GM12892 (cell line): ENCODE measurements around the gene HLX.

ENCODE experiments used
- POLR2AphosphoS5 ChIP-seq: IDR thresholded peaks from 2 replicates; pipeline ENCODE4 v1.6.1; 2011; ENCODE audit warnings: low read depth, low read length, control low read depth
- TAF1 ChIP-seq: IDR thresholded peaks from 2 replicates; pipeline ENCODE4 v1.6.1; 2011; ENCODE audit warnings: low read depth, mild to moderate bottlenecking, control low read depth, low read length, borderline replicate concordance

GRCh38 chr1:220886470-220887201, 7.4 kb downstream of the HLX start:
- no peak for TF ChIP-seq POLR2AphosphoS5
- no peak for TF ChIP-seq TAF1
